GM12864 (cell line): ENCODE data around the gene TAMALIN.

Source experiments
- DNase-seq: peaks from one replicate; pipeline ENCODE4 v3.0.0-alpha.2; 2011; ENCODE audit warnings: low read depth
- H3K4me3 ChIP-seq: 2 replicates; pipeline ENCODE4 v1.5.1; 2011; ENCODE audit warnings: mild to moderate bottlenecking, low read depth, low read length, control low read depth
- CTCF ChIP-seq: IDR thresholded peaks from 2 replicates; pipeline ENCODE4 v1.5.1; 2011; ENCODE audit warnings: low read depth, mild to moderate bottlenecking, moderate library complexity, low read length, control low read depth, inconsistent platforms; ENCODE audit errors: missing control alignments

Gene TAMALIN

GRCh38 chr12:52054833-52055730 is 48.3 kb downstream of the TAMALIN start:
- TF ChIP-seq CTCF = no peak
- no peak overlapping the region for H3K4me3 ChIP-seq
- DNase-seq = no peak

- DNase-seq = no peak
- no peak overlapping the region for H3K4me3 ChIP-seq
- TF ChIP-seq CTCF = no peak
These were observed 49.3 kb downstream of the TAMALIN start for GRCh38 chr12:52055731-52056711.

- no peak for TF ChIP-seq CTCF
- H3K4me3 ChIP-seq = no peak overlapping the region
- no peak for DNase-seq
These were observed 50.3 kb downstream of the TAMALIN start for GRCh38 chr12:52056801-52057637.

GRCh38 chr12:52057638-52058576 is 51.2 kb downstream of the TAMALIN start:
- TF ChIP-seq CTCF = no peak
- no peak overlapping the region for H3K4me3 ChIP-seq
- no peak for DNase-seq

GRCh38 chr12:52058631-52059361 is 52.0 kb downstream of the TAMALIN start:
- no peak for DNase-seq
- no peak overlapping the region for H3K4me3 ChIP-seq
- TF ChIP-seq CTCF = no peak
